GM23338 (cell line): ENCODE measurements around the gene KIAA0513. TPM values are rescaled to one million over a fixed set of nuclear protein-coding genes. Genes with fewer than 3 reads are reported as not detected.

Experiments
- ATAC-seq: fragments of 200-7000 bp; cut with Tn5 transposase; 3 replicates; pipeline ENCODE4 v1.9.1; 2020
- DNase-seq: peaks from one replicate; pipeline ENCODE4 v3.0.0-alpha.2; 2015; ENCODE audit warnings: low spot score
- H2AFZ ChIP-seq: fragments of 200-600 bp; sonication (generic); 2 replicates; pipeline ENCODE4 v1.8.0; 2016; ENCODE audit warnings: antibody characterized with exemption, mild to moderate bottlenecking, moderate library complexity
- H3F3A ChIP-seq: fragments of 200-600 bp; sonication (generic); replicated peaks from 2 replicates; pipeline ENCODE4 v1.8.0; 2017; ENCODE audit warnings: antibody characterized with exemption, mixed run types, low read depth
- H3K27ac ChIP-seq: fragments of 200-600 bp; sonication (generic); 2 replicates; pipeline ENCODE4 v1.6.1; 2016; ENCODE audit warnings: low read depth
- H3K27me3 ChIP-seq: fragments of 200-600 bp; sonication (generic); 2 replicates; pipeline ENCODE4 v1.8.0; 2016; ENCODE audit warnings: mild to moderate bottlenecking, mixed run types, moderate library complexity; ENCODE audit not compliant: insufficient read depth
- H3K36me3 ChIP-seq: fragments of 200-600 bp; sonication (generic); 2 replicates; pipeline ENCODE4 v1.8.0; 2016; ENCODE audit warnings: mild to moderate bottlenecking; ENCODE audit not compliant: insufficient read depth
- H3K4me1 ChIP-seq: fragments of 200-600 bp; sonication (generic); 2 replicates; pipeline ENCODE4 v1.8.0; 2016; ENCODE audit warnings: mild to moderate bottlenecking, moderate library complexity; ENCODE audit not compliant: insufficient read depth
- H3K4me2 ChIP-seq: fragments of 200-600 bp; sonication (generic); 2 replicates; pipeline ENCODE4 v1.7.1; 2017; ENCODE audit warnings: mixed run types
- H3K4me3 ChIP-seq: fragments of 200-600 bp; sonication (generic); 2 replicates; pipeline ENCODE4 v1.6.1; 2016; ENCODE audit warnings: mixed run types
- H3K79me2 ChIP-seq: fragments of 200-600 bp; sonication (generic); replicated peaks from 2 replicates; pipeline ENCODE4 v1.8.0; 2017; ENCODE audit warnings: mild to moderate bottlenecking; ENCODE audit not compliant: insufficient read depth
- H3K9me2 ChIP-seq: fragments of 200-600 bp; sonication (generic); 2 replicates; pipeline ENCODE4 v1.8.0; 2017; ENCODE audit not compliant: insufficient read depth
- H4K20me1 ChIP-seq: fragments of 200-600 bp; sonication (generic); replicated peaks from 2 replicates; pipeline ENCODE4 v1.8.0; 2017; ENCODE audit warnings: mild to moderate bottlenecking; ENCODE audit not compliant: insufficient read depth
- H3K27ac Mint-ChIP-seq: 2 replicates; pipeline ENCODE4 v1.8.0; 2020; ENCODE audit warnings: inconsistent platforms, mild to moderate bottlenecking, moderate library complexity, mixed read lengths
- H3K27me3 Mint-ChIP-seq: 3 replicates; pipeline ENCODE4 v1.8.0; 2022; ENCODE audit warnings: low read depth, mild to moderate bottlenecking, moderate library complexity, mixed read lengths, inconsistent platforms; ENCODE audit not compliant: insufficient read depth, poor library complexity
- H3K36me3 Mint-ChIP-seq: 3 replicates; pipeline ENCODE4 v1.8.0; 2021; ENCODE audit warnings: low read depth, mild to moderate bottlenecking, inconsistent platforms, moderate library complexity, mixed read lengths
- H3K4me1 Mint-ChIP-seq: 3 replicates; pipeline ENCODE4 v1.8.0; 2020; ENCODE audit warnings: mild to moderate bottlenecking, inconsistent platforms, mixed read lengths
- H3K4me3 Mint-ChIP-seq: 3 replicates; pipeline ENCODE4 v1.8.0; 2021; ENCODE audit warnings: moderate library complexity, mild to moderate bottlenecking, inconsistent platforms, mixed read lengths
- H3K9me3 Mint-ChIP-seq: 3 replicates; pipeline ENCODE4 v1.8.0; 2020; ENCODE audit warnings: moderate library complexity, mild to moderate bottlenecking, inconsistent platforms, mixed read lengths
- EZH2 ChIP-seq: fragments of 200-600 bp; sonication (generic); IDR thresholded peaks from one replicate; pipeline ENCODE4 v1.8.0; 2017; ENCODE audit warnings: antibody characterized with exemption, mild to moderate bottlenecking, low read depth; ENCODE audit not compliant: unreplicated experiment
- JUNB ChIP-seq: IDR thresholded peaks from one replicate; pipeline ENCODE4 v1.6.1; 2016; ENCODE audit warnings: antibody characterized with exemption; ENCODE audit not compliant: unreplicated experiment
- POLR2AphosphoS5 ChIP-seq: IDR thresholded peaks from 2 replicates; pipeline ENCODE4 v1.6.1; 2016; ENCODE audit warnings: antibody characterized with exemption, low read depth
- ZNF114 ChIP-seq: fragments of 250-450 bp; sonication (Bioruptor Pico); IDR thresholded peaks from 2 replicates; pipeline ENCODE4 v1.5.0; 2020; ENCODE audit warnings: mild to moderate bottlenecking, moderate library complexity
- polyA plus RNA-seq: library from polyadenylated mRNA; unstranded; fragments of >200 nt; fragmentation: Nextera tagmentation; extraction: Ambion mirVana; gene quantifications from 2 replicates; pipeline ENCODE4 v1.2.1, GENCODE V29; 2016
- total RNA-seq: library from RNA; depleted of rRNA; stranded (reverse); fragments of >200 nt; shearing (Covaris generic); gene quantifications from 2 replicates; pipeline ENCODE4 v1.2.3, GENCODE V29; 2014
- TF ChIP-seq, protein P1 (sequence below): fragments of 250-450 bp; sonication (Bioruptor Pico); IDR thresholded peaks from 2 replicates; pipeline ENCODE4 v1.5.0; 2020; ENCODE audit warnings: mild to moderate bottlenecking, moderate library complexity
- TF ChIP-seq, protein P2 (sequence below): IDR thresholded peaks from one replicate; pipeline ENCODE4 v1.6.1; 2018; ENCODE audit warnings: antibody characterized with exemption; ENCODE audit not compliant: unreplicated experiment

Gene KIAA0513
- total and polyA plus RNA-seq, 2 experiments from 2014 or later: 2.1 to 8.7 TPM

DNA sequence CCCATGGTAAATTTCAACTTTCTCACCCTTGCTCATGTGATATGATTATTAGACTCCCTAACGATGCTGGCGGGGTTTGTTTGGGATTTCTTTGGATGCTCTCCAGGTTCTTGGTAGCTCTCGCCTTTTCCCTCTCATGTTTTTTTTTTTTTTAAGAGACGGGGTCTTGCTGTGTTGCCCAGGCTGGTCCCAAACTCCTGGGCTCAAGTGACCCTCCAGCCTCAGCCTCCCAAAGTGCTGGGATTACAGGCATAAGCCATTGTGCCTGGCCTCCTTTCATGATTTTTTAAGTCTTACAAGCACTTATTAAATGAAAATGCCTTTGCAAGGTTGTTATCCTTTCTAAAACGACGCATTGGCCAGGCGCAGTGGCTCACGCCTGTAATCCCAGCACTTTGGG, 24.1 kb downstream of the KIAA0513 start:
- Histone ChIP-seq H3K27ac (no peak overlapping the region), H3K4me2 (no peak overlapping the region), H3K79me2 (no peaks in the 10 kb centered on the region), H3K27me3 (no peaks in the 10 kb centered on the region), H3K4me1 (no peaks in the 10 kb centered on the region; the same call in 1 of the 2 replicates), H2AFZ (no peak overlapping the region), H3K36me3 (no peaks in the 10 kb centered on the region), H3K9me2 (no peaks in the 10 kb centered on the region), H3K4me3 (no peak overlapping the region), H3F3A (no peaks in the 10 kb centered on the region), H4K20me1 (no peaks in the 10 kb centered on the region; the same call in 1 of the 2 replicates)
- H3K27me3 Mint-ChIP-seq: peaks cover 8% of the 10 kb centered on the region
- H3K4me1 Mint-ChIP-seq: peaks cover 11% of the 10 kb centered on the region; the same call in 2 of the 3 replicates
- ATAC-seq (no peak), DNase-seq (no peak)
- no peaks in the 10 kb centered on the region for H3K36me3 Mint-ChIP-seq
- H3K9me3 Mint-ChIP-seq: no peaks in the 10 kb centered on the region
- no peak overlapping the region for H3K27ac Mint-ChIP-seq
- TF ChIP-seq POLR2AphosphoS5: no peak
- no peak for TF ChIP-seq JUNB
- TF ChIP-seq, protein P1, sequence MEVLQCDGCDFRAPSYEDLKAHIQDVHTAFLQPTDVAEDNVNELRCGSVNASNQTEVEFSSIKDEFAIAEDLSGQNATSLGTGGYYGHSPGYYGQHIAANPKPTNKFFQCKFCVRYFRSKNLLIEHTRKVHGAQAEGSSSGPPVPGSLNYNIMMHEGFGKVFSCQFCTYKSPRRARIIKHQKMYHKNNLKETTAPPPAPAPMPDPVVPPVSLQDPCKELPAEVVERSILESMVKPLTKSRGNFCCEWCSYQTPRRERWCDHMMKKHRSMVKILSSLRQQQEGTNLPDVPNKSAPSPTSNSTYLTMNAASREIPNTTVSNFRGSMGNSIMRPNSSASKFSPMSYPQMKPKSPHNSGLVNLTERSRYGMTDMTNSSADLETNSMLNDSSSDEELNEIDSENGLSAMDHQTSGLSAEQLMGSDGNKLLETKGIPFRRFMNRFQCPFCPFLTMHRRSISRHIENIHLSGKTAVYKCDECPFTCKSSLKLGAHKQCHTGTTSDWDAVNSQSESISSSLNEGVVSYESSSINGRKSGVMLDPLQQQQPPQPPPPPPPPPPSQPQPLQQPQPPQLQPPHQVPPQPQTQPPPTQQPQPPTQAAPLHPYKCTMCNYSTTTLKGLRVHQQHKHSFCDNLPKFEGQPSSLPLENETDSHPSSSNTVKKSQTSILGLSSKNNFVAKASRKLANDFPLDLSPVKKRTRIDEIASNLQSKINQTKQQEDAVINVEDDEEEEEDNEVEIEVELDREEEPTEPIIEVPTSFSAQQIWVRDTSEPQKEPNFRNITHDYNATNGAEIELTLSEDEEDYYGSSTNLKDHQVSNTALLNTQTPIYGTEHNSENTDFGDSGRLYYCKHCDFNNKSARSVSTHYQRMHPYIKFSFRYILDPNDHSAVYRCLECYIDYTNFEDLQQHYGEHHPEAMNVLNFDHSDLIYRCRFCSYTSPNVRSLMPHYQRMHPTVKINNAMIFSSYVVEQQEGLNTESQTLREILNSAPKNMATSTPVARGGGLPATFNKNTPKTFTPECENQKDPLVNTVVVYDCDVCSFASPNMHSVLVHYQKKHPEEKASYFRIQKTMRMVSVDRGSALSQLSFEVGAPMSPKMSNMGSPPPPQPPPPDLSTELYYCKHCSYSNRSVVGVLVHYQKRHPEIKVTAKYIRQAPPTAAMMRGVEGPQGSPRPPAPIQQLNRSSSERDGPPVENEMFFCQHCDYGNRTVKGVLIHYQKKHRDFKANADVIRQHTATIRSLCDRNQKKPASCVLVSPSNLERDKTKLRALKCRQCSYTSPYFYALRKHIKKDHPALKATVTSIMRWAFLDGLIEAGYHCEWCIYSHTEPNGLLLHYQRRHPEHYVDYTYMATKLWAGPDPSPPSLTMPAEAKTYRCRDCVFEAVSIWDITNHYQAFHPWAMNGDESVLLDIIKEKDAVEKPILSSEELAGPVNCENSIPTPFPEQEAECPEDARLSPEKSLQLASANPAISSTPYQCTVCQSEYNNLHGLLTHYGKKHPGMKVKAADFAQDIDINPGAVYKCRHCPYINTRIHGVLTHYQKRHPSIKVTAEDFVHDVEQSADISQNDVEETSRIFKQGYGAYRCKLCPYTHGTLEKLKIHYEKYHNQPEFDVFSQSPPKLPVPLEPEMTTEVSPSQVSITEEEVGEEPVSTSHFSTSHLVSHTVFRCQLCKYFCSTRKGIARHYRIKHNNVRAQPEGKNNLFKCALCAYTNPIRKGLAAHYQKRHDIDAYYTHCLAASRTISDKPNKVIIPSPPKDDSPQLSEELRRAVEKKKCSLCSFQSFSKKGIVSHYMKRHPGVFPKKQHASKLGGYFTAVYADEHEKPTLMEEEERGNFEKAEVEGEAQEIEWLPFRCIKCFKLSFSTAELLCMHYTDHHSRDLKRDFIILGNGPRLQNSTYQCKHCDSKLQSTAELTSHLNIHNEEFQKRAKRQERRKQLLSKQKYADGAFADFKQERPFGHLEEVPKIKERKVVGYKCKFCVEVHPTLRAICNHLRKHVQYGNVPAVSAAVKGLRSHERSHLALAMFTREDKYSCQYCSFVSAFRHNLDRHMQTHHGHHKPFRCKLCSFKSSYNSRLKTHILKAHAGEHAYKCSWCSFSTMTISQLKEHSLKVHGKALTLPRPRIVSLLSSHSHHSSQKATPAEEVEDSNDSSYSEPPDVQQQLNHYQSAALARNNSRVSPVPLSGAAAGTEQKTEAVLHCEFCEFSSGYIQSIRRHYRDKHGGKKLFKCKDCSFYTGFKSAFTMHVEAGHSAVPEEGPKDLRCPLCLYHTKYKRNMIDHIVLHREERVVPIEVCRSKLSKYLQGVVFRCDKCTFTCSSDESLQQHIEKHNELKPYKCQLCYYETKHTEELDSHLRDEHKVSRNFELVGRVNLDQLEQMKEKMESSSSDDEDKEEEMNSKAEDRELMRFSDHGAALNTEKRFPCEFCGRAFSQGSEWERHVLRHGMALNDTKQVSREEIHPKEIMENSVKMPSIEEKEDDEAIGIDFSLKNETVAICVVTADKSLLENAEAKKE (CRISPR knock-in tag): no peak
- no peak for TF ChIP-seq EZH2
- TF ChIP-seq ZNF114 (CRISPR knock-in tag): no peak
- TF ChIP-seq, protein P2, sequence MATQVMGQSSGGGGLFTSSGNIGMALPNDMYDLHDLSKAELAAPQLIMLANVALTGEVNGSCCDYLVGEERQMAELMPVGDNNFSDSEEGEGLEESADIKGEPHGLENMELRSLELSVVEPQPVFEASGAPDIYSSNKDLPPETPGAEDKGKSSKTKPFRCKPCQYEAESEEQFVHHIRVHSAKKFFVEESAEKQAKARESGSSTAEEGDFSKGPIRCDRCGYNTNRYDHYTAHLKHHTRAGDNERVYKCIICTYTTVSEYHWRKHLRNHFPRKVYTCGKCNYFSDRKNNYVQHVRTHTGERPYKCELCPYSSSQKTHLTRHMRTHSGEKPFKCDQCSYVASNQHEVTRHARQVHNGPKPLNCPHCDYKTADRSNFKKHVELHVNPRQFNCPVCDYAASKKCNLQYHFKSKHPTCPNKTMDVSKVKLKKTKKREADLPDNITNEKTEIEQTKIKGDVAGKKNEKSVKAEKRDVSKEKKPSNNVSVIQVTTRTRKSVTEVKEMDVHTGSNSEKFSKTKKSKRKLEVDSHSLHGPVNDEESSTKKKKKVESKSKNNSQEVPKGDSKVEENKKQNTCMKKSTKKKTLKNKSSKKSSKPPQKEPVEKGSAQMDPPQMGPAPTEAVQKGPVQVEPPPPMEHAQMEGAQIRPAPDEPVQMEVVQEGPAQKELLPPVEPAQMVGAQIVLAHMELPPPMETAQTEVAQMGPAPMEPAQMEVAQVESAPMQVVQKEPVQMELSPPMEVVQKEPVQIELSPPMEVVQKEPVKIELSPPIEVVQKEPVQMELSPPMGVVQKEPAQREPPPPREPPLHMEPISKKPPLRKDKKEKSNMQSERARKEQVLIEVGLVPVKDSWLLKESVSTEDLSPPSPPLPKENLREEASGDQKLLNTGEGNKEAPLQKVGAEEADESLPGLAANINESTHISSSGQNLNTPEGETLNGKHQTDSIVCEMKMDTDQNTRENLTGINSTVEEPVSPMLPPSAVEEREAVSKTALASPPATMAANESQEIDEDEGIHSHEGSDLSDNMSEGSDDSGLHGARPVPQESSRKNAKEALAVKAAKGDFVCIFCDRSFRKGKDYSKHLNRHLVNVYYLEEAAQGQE: no peak
- no peak overlapping the region for H3K4me3 Mint-ChIP-seq
